Left ventricle myocardium inferior (tissue), 1 donor: Measurements from ENCODE around the gene CDC27. TPM values are rescaled to one million over a fixed set of nuclear protein-coding genes. Genes with fewer than 3 reads are reported as not detected.
"Not testable (repeated sequence)": the region's sequence is repeated elsewhere in the genome, so short reads cannot be mapped to it uniquely, and the experiment has no call there.

Experiments used
- DNase-seq: peaks from one replicate; pipeline ENCODE4 v3.0.0-alpha.2; 2020
- H3K27ac ChIP-seq: fragments of 200-600 bp; replicated peaks from 2 replicates; pipeline ENCODE4 v1.8.0; 2021
- H3K27me3 ChIP-seq: fragments of 200-600 bp; 2 replicates; pipeline ENCODE4 v1.8.0; 2021; ENCODE audit warnings: low read depth
- H3K36me3 ChIP-seq: fragments of 200-600 bp; 2 replicates; pipeline ENCODE4 v1.8.0; 2021
- H3K4me1 ChIP-seq: fragments of 200-600 bp; 2 replicates; pipeline ENCODE4 v1.8.0; 2021
- H3K4me3 ChIP-seq: fragments of 200-600 bp; 2 replicates; pipeline ENCODE4 v1.8.0; 2021; ENCODE audit warnings: mild to moderate bottlenecking, moderate library complexity
- H3K9me3 ChIP-seq: fragments of 200-600 bp; replicated peaks from 2 replicates; pipeline ENCODE4 v1.8.0; 2021
- CTCF ChIP-seq: fragments of 200-600 bp; IDR thresholded peaks from 2 replicates; pipeline ENCODE4 v1.8.0; 2021; ENCODE audit warnings: antibody characterized with exemption, mild to moderate bottlenecking, borderline replicate concordance
- intact Hi-C: fragments of 100-400 bp; cut with micrococcal nuclease; formaldehyde crosslinking; loops from one replicate; pipeline ENCODE4 v1.11.0; 2022
- total RNA-seq: library from RNA; stranded (reverse); fragmentation: NEBNext Ultra II Directional; extraction: Animal tissue kit (Norgen Biotek cat#: 25700); gene quantifications from one replicate; pipeline ENCODE4 v1.2.1, GENCODE V29; 2021
- donor health status: DM: no; HTN: yes; CAD: no; lungs with severe emphysema.

CDC27 gene
- total RNA-seq, 1 donor from 2014 or later = 92.4 TPM

- no peak for TF ChIP-seq CTCF
- Histone ChIP-seq H3K27me3 (no peaks in the 10 kb centered on the region), H3K36me3 (peaks cover 40% of the 10 kb centered on the region), H3K4me1 (peaks cover 48% of the 10 kb centered on the region), H3K4me3 (no peak overlapping the region), H3K27ac (no peak overlapping the region), H3K9me3 (no peaks in the 10 kb centered on the region)
- intact Hi-C loops = no loop called here
- no peak for DNase-seq
These were observed 18.4 kb downstream of the CDC27 start for GRCh38 chr17:47170710-47171109.

DNA sequence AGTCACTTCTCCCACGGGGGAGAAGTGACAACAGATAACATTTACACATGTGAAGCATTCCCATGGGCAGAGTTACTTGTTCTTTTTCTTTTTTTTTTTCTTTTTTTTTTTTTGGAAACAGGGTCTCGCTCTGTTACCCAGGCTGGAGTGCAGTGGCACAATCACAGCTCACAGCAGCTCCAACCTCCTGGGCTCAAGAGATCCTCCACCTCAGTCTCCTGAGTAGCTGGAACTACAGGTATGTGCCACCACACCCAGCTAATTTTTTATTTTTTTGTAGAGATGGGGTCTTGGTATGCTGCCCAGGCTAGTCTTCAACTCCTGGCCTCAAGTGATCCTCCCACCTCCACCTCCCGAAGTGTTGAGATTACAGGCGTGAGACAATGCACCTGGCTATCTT, 20.2 kb downstream of the CDC27 start:
- DNase-seq, intact Hi-C loops, H3K27ac ChIP-seq, H3K4me3 ChIP-seq, H3K27me3 ChIP-seq, H3K9me3 ChIP-seq: not testable (repeated sequence)
- H3K4me1 ChIP-seq = peaks cover 57% of the 10 kb centered on the region
- peaks cover 40% of the 10 kb centered on the region for H3K36me3 ChIP-seq

DNA sequence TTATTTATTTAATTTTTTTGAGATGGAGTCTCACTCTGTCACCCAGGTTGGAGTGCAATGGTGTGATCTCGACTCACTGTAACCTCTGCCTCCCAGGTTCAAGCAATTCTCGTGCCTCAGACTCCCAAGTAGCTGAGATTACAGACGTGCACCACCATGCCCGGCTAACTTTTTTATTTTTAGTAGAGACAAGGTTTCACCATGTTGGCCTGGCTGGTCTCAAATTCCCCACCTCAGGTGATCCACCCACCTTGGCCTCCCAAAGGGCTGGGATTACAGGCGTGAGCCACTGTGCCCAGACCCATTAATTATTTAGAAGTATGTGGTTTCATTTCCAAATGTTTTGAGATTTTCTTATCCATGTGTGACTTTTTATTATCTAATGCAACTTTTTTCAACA, 22.2 kb downstream of the CDC27 start:
- H3K9me3 ChIP-seq, intact Hi-C loops, H3K27me3 ChIP-seq, DNase-seq, H3K27ac ChIP-seq, H3K4me3 ChIP-seq: not testable (repeated sequence)
- Histone ChIP-seq H3K4me1 (peaks cover 63% of the 10 kb centered on the region), H3K36me3 (peaks cover 42% of the 10 kb centered on the region)

GRCh38 chr17:47165137-47165536, 24.0 kb downstream of the CDC27 start:
- peak; percentile 14 for TF ChIP-seq CTCF
- H3K36me3 ChIP-seq = peaks cover 53% of the 10 kb centered on the region
- H3K4me3 ChIP-seq = no peak overlapping the region
- H3K27me3 ChIP-seq = no peaks in the 10 kb centered on the region
- no peaks in the 10 kb centered on the region for H3K9me3 ChIP-seq
- H3K27ac ChIP-seq = peak overlapping the region; percentile 52
- DNase-seq = no peak
- H3K4me1 ChIP-seq = peaks cover 63% of the 10 kb centered on the region
- intact Hi-C loops = no loop called here

GRCh38 chr17:47164263-47164662, 24.8 kb downstream of the CDC27 start:
- TF ChIP-seq CTCF = no peak
- H3K4me1 ChIP-seq = peaks cover 58% of the 10 kb centered on the region
- no peaks in the 10 kb centered on the region for H3K9me3 ChIP-seq
- no peak for DNase-seq
- H3K27me3 ChIP-seq = no peaks in the 10 kb centered on the region
- intact Hi-C loops = no loop called here
- H3K36me3 ChIP-seq = peaks cover 53% of the 10 kb centered on the region
- peak overlapping the region; percentile 52 for H3K27ac ChIP-seq
- no peak overlapping the region for H3K4me3 ChIP-seq

DNA sequence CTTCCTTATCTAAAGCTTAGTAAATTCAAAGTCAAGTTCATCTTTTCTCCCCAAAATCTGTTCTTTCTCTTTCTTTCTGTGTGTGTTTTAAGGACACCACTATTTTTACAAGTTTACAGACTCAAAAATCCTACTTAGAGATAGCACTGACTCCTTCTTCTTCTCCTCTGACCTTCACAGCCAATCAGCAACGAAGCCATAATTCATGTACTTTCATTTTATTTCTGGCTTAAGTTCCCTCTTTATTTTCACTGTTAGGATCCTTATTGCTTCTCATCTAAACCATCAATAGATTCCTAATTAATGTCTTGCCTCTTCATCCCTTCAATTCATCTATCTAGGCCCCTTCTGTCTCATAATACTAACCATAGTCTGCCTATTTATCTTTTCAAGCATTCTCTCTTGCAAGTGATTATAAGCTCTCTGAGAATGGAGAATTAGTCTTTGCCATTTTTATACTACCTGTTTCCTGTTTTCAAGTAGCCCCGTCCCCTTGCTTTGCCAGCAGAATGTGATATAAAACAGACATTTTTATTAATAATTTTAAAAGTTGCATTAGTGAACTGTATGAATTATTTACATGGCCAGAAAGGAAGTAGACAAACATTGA, 27.0 kb downstream of the CDC27 start:
- no peak for DNase-seq
- Histone ChIP-seq H3K27ac (peak overlapping the region; percentile 14), H3K36me3 (peaks cover 48% of the 10 kb centered on the region), H3K4me1 (peaks cover 53% of the 10 kb centered on the region), H3K9me3 (no peaks in the 10 kb centered on the region), H3K4me3 (no peak overlapping the region), H3K27me3 (no peaks in the 10 kb centered on the region)
- intact Hi-C loops = no loop called here
- TF ChIP-seq CTCF = no peak

- DNase-seq = no peak
- intact Hi-C loops = no loop called here
- no peaks in the 10 kb centered on the region for H3K27me3 ChIP-seq
- no peak overlapping the region for H3K4me3 ChIP-seq
- no peak for TF ChIP-seq CTCF
- peaks cover 68% of the 10 kb centered on the region for H3K36me3 ChIP-seq
- H3K4me1 ChIP-seq = peaks cover 26% of the 10 kb centered on the region
- H3K27ac ChIP-seq = no peak overlapping the region
- H3K9me3 ChIP-seq = no peaks in the 10 kb centered on the region
These were observed 29.8 kb downstream of the CDC27 start for GRCh38 chr17:47159315-47159714.
